D721Med (cell line): ENCODE measurements around the gene FHAD1.

Experiments
- DNase-seq: peaks from one replicate; pipeline ENCODE4 v3.0.0; 2011; ENCODE audit warnings: low spot score; ENCODE audit not compliant: insufficient read length
- FAIRE-seq: peaks from 2 replicates; lab custom pipeline; 2011; peaks lifted over from hg19 to GRCh38; lab: Jason Lieb, UNC
- TF ChIP-seq, protein P1 (sequence below): IDR thresholded peaks from 2 replicates; pipeline ENCODE4 v1.5.1; 2012; ENCODE audit warnings: mild to moderate bottlenecking, control low read depth; ENCODE audit not compliant: insufficient read depth; ENCODE audit errors: missing control alignments

FHAD1 gene

DNA sequence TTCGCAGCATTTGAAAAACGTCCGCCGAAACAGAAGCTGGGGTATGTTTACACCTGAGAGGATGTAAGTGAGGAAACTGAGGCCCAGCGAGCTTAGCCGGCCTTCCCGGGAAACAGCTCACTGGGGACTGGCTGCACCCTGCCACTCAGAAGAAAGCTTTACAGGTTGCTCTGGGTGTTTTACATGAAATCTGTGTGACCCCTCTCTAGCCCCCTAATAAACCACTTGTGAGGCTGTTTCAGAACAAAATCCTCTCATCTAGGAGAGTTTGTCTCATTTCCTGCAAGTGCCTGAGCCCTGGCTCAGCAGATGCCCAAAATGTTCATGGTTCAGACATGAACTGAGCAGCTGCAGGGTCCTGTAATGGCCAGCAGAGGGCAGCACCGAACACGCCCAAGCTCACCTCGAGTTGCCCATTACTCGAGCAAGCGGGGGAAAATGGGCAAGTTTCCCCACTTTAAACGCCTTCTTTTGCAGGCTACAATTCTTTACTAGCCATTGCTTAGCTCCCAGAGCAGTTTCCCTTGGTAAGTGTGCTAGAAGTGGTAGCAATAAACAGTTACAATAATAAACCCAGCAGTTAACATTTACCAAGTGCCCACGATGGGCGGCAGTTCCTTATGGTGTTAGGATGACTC is 76.4 kb downstream of the FHAD1 start:
- no peak for FAIRE-seq
- TF ChIP-seq, protein P1, sequence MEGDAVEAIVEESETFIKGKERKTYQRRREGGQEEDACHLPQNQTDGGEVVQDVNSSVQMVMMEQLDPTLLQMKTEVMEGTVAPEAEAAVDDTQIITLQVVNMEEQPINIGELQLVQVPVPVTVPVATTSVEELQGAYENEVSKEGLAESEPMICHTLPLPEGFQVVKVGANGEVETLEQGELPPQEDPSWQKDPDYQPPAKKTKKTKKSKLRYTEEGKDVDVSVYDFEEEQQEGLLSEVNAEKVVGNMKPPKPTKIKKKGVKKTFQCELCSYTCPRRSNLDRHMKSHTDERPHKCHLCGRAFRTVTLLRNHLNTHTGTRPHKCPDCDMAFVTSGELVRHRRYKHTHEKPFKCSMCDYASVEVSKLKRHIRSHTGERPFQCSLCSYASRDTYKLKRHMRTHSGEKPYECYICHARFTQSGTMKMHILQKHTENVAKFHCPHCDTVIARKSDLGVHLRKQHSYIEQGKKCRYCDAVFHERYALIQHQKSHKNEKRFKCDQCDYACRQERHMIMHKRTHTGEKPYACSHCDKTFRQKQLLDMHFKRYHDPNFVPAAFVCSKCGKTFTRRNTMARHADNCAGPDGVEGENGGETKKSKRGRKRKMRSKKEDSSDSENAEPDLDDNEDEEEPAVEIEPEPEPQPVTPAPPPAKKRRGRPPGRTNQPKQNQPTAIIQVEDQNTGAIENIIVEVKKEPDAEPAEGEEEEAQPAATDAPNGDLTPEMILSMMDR: peak; percentile 88
- no peak for DNase-seq

DNA sequence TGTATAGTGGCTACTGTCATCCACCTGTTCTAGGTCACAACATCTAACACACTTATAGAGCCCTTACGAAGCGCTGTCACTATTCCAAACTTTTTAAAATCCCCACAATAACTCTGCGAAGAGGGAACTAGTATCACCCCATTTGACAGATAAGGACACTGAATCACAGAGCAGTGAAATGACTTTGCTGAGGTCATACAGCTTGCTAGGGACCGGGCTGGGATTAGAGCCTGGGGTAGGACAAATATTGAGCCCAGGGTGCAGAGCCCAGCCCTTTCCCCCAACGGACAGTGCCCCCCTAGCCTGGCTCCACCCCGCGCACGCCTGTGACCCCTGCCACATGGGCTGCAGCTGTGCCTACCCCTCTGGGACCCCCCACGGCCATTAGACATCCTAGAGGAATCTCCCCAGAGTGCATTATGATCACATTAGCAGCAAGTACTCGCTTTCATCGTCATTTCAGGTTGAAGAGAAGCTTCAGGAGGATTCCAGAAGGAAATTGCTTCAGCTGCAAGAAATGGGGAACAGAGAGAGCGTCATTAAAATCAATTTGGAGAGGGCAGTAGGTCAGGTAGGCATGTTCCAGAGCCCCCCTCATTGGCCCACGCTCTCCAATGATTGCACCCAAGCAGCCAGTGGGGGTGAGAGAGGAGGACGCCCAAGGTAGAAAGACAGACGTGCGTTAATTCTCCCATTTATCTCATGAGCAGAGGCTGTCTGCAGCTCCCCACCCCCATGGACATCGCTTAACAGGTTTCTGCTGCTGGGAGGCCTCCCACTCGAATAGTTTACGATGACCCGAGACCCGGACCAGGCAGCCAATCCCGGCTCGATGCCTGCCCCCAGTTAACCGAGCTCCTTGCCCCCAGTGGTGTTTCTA is 77.2 kb downstream of the FHAD1 start:
- FAIRE-seq (no peak), DNase-seq (no peak)
- TF ChIP-seq, protein P1: no peak

DNA sequence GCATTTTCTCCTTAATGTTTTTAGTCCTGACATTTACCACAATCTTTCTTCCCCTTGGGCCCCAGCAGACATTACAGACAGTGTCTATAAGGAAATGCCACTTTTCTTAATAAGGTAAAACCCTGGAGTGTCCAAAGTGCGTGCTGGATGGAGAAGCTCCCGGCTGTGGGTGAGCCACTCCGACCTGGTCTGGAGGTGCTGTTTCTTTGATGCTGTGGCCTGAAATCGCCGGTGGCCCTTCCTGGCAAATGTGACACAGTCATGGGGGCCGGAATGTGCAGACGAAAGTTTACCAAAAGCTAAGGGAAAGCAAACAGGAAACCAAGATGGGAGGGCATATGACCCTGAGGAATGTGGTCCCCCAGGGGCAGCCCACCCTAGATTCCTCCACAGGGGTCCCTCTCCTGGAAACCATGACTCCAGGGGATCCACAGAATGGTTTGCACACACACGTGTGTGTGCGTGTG is 77.9 kb downstream of the FHAD1 start:
- no peak for FAIRE-seq
- TF ChIP-seq, protein P1: no peak
- no peak for DNase-seq

DNA sequence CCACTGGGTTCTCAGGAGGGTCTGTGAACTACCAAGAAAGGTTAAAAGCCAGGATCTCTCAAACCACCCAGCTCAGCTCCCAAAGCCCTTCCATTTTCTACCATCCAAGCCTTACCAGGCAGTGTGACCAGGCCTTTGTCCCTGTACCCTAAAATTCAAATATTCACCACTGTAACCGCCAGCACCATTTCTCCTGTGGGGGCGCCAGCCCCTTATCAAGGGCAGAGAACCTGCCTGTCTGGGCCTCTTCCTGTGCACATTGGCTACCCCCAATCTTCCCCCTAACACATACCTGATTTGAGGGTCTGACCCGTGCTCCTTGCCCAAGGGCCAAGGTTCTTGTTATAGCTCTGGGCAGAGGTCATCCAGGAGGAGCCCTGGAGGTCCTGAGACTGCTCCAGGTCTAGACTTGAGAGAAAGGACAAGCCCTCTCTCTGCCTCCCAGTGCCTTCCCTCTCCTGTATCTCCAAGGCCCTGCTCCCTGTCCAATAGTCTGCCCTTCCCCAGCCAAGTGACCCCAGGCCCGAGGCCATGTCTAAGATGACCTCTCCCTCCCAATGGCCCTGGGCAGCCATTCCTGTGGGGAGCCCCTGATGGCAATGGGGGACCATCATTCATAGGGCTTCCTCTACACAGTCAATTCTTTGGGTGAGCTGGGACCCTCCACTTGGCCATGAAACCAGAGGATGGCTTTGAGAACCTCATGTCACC is 78.5 kb downstream of the FHAD1 start:
- no peak for DNase-seq
- no peak for FAIRE-seq
- TF ChIP-seq, protein P1: peak; percentile 6

DNA sequence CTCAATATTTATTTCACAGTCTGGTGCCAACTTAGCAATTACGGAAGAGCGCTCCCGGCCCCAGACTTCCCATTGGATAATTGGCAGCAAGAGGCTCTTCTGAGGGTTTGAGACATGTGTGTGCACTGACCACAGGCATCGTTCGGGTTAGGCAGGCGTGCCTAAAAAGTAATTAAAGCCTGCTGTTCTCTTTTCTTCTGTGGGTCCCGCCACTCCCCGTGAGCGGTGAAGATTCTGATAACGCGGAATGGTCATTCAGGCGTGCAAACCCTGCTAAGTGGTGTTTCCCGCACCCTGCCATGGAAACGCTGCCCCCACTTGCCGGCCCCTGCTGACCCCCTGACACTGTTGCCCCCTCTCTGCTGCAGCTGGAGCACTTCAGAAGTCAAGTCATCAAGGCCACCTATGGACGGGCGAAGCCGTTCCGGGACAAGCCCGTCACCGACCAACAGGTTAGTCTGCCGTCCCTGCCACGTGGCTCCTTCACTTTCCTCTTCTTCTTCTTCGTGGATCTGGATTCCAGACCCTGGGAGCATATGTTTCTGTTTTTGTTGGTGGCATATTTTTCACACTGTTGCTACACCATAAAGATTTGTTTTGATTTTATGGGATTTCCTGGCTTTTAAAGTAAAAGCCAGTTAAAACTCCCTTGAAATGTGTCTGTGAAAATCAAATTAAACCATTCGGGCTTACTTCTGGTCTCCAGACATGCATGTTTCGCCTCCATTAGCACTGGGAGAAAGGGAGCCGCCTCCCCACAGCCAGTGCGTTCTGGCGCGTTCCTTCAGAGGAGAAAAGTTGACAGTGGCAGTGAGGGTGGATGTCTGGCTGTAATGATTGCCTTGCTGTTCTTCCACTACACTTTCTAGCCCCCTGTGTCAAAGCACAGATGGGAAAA is 79.9 kb downstream of the FHAD1 start:
- DNase-seq: no peak
- TF ChIP-seq, protein P1: no peak
- FAIRE-seq: no peak

DNA sequence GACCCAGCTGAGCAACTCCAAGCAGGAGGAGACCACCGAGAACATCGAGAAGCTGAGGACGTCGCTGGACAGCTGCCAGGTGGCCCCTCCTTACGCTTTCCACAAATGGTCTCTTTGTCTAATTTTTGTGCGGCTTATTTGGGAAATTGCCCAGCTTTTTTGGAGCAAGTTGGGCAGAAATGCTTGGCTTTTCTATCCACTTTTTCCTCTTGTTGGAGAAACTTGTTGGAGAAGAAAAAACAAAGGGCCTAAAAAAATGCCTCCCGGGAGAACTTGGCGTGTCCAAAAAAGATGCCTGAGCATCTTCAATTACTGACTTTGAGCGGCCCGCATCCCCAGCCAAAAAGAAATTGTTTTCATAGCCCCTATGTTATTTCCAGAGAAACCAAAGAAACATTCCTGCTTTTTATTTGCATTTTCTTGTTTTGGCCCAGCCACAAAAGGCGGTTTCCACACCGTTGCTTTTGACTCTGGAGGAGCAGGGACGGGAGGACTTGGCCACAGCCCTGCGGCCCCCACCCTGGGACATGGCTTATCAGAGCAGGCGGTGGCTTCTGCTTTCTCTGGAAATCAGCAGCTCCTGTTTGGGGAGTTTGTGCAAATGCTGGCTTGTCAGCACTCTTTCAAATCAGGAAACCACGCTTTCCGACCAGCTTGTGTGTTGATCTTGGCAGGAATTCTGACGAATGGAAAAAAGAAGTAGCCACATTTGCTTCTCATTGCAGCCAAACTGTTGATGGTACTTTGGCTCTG is 81.5 kb downstream of the FHAD1 start:
- DNase-seq (no peak), FAIRE-seq (no peak)

More for the DNA sequence above, 81.5 kb downstream of the FHAD1 start:
- TF ChIP-seq, protein P1: no peak
